GM18868 (cell line): Measurements from ENCODE around the gene TMLHE.
"Not testable (repeated sequence)": the region's sequence is repeated elsewhere in the genome, so short reads cannot be mapped to it uniquely, and the experiment has no call there.

Source experiments
- ATAC-seq: cut with Tn5 transposase; IDR thresholded peaks from one replicate; pipeline ENCODE4 v1.9.1; 2021; ENCODE audit warnings: mild to moderate bottlenecking, moderate library complexity; ENCODE audit not compliant: unreplicated experiment

Gene TMLHE

GRCh38 chrX:155505296-155505695, 107.5 kb downstream of the TMLHE start:
- ATAC-seq: no peak

- ATAC-seq: not testable (repeated sequence)
Measured at GRCh38 chrX:155495134-155495533, 117.6 kb downstream of the TMLHE start.

- ATAC-seq: not testable (repeated sequence)
Measured at GRCh38 chrX:155491421-155491820, 121.3 kb downstream of the TMLHE start.

- not testable (repeated sequence) for ATAC-seq
Measured at GRCh38 chrX:155477136-155477535, 135.6 kb downstream of the TMLHE start.

GRCh38 chrX:155466269-155466938, 146.3 kb downstream of the TMLHE start:
- peak; percentile 78 for ATAC-seq

- not testable (repeated sequence) for ATAC-seq
Measured at GRCh38 chrX:155460501-155460900, 152.3 kb downstream of the TMLHE start.

GRCh38 chrX:155458471-155458870, 154.3 kb downstream of the TMLHE start, which contains the start of gene F8A3:
Gene F8A3, minus strand, starts transcription at chrX:155458620. Its CDS starts 20 bp downstream, at chrX:155458600.
- ATAC-seq: peak; percentile 81

GRCh38 chrX:155457761-155458447, 154.8 kb downstream of the TMLHE start:
- ATAC-seq: peak; percentile 54

GRCh38 chrX:155441097-155441496, 171.7 kb downstream of the TMLHE start:
- ATAC-seq: no peak
